HG02571 (cell line): ENCODE results near the gene FTSJ3.

ENCODE experiments used
- ATAC-seq: cut with Tn5 transposase; IDR thresholded peaks from one replicate; pipeline ENCODE4 v1.9.1; 2021; ENCODE audit warnings: mild to moderate bottlenecking, moderate library complexity; ENCODE audit not compliant: unreplicated experiment

FTSJ3 gene

GRCh38 chr17:63790057-63790456 lies 37.4 kb downstream of the FTSJ3 start:
- ATAC-seq: no peak

DNA sequence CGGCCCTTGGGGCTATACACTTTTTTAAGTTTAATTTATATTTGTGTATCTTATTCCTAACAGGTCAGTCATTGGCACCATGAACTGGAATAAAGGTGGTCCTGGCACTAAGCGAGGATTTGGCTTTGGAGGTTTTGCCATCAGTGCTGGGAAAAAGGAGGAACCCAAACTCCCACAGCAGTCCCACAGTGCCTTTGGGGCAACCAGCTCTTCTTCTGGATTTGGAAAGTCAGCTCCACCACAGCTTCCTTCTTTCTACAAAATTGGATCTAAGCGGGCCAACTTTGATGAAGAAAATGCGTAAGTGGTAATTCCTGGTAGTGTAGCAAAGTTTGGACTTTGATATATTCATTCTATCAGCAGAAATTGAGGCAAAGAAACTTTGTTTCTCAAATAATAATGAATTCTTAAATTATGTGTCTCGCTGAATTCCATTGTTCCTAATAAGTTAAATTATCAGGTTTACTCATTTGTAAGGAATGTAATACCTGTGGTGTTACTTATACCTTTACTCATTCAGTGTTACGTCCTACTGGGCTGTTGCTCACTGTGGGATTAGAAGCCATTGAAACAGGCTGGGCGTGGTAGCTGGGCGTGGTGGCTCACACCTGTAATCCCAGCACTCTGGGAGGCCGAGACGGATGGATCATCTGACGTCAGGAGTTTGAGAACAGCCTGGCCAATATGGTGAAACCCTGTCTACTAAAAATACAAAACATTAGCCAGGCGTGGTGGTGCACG lies 40.3 kb downstream of the FTSJ3 start:
- ATAC-seq: no peak

DNA sequence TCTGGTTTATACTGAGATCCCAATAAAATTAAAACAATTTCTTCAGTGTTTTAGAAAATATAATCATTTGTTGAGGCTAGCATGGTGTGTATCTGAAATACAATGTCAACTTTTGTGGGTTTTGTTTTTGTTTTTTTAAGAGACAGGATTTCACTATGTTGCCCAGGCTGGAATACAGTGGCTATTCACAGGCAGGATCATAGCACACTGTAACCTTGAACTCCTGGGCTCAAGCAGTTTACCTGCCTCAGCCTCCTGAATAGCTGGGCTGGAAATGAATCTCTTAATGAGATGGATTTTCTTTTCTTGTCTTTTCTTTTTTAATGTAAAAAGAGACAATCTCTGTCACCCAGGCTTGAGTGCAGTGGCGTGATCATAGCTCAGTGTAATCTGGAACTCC lies 41.3 kb downstream of the FTSJ3 start:
- no peak for ATAC-seq

- no peak for ATAC-seq
Measured at GRCh38 chr17:63785556-63785955, 41.9 kb downstream of the FTSJ3 start.

DNA sequence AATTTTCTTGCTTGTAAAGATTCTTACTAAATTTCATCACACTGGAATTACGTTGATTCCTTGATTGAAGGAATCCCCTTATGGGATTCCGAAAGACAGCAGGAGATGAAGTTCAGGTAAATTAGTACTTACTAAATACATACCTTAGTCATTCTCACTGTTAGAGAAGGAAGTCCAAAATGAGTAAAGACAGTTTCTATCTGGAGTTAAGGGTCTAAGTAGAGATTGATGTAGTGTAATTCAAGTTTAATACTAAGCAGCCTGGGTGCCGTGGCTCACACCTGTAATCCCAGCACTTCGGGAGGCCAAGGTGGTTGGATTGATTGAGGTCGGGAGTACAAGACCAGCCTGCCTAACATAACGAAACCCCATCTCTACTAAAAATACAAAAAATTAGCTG lies 43.9 kb downstream of the FTSJ3 start:
- no peak for ATAC-seq

DNA sequence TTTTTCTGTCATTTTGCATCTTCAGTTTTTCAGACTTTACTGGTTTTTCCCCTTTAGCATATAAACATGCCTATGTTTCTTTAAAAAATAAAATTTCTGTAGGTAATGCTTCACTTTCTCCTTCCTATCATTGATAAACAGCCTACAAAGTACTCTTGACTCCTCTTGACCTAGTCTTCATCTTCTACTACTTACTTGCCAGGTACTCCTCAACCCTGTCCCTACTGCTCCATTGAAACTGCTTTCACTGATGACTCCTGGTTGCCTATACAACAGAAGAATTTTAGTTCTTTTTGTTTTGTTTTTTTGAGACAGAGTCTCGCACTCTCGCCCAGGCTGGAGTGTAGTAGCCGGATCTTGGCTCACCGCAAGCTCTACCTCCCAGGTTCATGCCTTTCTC lies 46.5 kb downstream of the FTSJ3 start:
- no peak for ATAC-seq

DNA sequence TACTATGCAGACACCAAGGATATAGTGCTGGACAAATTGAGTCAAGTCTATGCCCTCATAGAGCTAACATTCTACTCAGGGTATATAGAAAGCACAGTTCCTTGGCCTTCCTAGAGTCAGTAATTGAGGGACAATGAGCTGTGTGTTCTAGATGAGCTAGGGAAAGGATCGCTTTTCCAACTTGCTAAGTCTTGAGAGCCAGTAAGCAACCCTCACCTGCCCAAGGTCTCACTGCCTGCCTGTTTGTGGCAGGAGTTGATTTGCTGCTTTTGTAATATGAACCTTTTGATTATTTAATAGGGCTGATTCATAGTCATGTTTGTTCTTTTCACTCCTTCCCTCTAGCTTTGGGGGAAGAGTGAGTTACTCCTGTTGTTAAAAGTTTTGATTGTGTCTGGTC lies 47.0 kb downstream of the FTSJ3 start:
- ATAC-seq: no peak

DNA sequence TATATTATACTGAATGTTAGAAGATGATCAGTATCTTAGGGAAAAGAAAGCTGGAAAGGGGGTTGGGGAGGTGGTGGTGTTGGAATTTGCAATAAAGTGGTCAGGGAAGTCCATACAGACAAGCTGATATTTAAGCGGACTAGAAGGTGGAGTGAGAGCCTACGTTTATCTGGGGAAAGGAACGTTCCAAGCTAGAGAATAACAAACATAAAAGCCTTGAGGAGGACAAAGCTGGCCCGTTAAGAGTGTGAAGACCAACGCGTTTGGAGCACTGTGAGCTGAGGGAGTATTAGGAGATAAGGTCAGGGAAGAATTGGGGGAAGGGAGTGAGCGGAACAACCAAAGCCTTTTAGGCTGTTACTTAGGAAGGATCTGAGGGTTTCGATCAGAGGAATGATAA lies 52.0 kb downstream of the FTSJ3 start:
- no peak for ATAC-seq

DNA sequence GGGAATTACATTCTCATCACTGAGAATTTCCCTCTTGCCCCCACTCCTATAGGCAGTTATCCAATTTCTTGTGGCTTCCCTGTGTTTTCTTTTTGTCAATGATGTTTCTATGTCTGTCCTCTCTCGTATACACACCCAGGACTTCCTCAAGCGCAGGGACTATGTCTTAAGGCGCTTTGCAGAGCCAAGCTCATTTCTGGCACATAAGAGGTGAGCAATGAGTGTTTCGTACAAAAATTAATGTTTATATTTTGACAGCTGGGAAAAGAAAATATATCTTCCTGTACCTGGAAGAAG lies 52.5 kb downstream of the FTSJ3 start:
- ATAC-seq: no peak

DNA sequence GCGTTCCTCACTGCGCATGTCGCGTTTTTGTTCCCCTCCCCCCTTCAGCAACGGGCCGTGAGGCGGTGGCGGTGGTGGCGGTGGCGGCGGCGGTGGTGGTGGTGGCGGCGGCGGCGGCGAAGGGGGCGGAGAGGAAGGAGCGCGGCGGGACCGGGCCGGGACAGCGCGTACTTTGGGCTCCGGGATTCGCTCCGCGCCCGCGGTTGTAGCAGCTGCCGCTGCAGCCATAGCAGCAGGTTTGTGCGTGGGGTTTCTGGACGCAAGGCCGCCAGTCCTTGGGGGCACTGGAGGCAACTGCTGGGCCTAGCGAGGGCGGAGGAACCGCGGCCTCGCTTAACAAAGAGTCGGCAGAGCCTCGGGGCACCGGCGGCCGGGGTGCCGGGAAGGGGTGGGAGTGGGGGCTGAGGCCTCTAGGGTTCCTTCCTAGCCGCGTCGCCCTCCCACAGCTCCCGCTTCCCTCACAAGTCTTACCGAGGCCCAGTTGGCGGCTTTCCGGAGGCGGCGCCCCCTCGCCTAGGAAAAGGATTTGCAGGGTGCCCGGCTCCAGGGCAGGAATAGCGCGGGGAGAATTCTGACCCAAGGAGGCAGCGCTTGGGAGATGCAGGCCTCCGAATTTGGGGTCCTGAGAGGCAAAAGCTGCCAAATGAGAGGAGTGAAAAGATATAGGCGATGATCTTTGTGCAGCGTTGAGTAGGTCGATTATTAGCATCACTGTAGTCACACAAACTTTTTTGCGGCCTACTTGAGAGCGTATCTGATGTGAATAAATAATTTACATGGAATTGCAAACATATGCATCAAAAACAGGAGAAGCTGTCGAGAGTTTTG lies 53.1 kb downstream of the FTSJ3 start, which contains the start of gene DDX42:
TSS of gene DDX42 (plus strand) at position 30 of the 828 bp plus-strand sequence. CDS start 12,880 bp downstream, outside the sequence.
- ATAC-seq: peak; percentile 3

GRCh38 chr17:63773272-63774140 lies 54.0 kb downstream of the FTSJ3 start, which contains the start of gene CCDC47:
Gene CCDC47, minus strand, starts transcription at chr17:63773597. Its CDS starts 7,422 bp downstream, at chr17:63766175.
- ATAC-seq: peak; percentile 81

GRCh38 chr17:63772801-63773271 lies 54.6 kb downstream of the FTSJ3 start:
- no peak for ATAC-seq
